Hematopoietic multipotent progenitor cell treated with erythropoietin and hydrocortisone succinate and interleukin-3 and kit ligand, for 6 days (in vitro differentiated cells): ENCODE data around the gene FGR.
"Not testable (repeated sequence)": the region's sequence is repeated elsewhere in the genome, so short reads cannot be mapped to it uniquely, and the experiment has no call there.

ENCODE experiments used
- DNase-seq: peaks from one replicate; pipeline ENCODE4 v3.0.0-alpha.2; 2015

Gene FGR

DNA sequence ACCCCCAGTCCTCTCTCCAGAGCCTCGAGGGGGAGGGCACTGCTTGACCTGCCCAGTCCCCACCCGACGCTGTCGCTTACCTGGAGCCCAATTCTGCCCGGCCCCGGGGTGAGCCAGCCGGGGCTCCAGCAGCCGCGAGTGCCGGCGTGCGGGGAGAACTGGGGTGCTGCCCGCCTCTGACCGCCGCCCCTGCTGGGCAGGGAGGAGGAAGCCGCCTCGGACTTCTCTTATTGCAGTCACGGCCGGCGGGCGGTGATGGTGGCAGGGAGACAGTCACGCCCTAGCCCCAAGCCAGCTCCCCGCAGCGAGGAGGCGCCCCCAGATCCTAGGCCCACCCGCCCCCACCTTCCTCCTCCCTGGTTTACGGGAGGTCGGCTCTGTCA, at the start of gene FGR:
Gene FGR, minus strand, starts transcription at position 201 of the 383 bp plus-strand sequence. CDS start 11,269 bp downstream, outside the sequence.
- DNase-seq: peak; percentile 38

DNA sequence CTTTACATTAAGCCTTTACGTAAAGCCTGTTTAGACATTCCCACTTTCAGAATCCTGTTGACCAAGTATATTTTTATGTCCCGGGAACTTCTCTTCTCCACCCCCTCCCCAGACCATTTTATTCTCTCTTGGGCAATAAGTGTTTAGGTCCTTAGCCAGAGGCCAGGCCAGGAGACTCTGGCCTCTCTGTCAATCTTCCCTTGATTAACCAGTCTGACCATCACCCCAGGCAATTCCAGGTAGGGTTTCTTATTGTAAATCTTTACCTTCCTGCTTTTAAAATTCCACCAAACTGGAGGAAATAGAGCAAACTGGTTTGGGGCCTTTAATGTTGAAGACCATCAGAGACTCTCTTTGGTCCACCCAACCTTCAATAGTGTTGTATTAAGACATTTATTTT, 49.2 kb upstream of the FGR start:
- DNase-seq: no peak

DNA sequence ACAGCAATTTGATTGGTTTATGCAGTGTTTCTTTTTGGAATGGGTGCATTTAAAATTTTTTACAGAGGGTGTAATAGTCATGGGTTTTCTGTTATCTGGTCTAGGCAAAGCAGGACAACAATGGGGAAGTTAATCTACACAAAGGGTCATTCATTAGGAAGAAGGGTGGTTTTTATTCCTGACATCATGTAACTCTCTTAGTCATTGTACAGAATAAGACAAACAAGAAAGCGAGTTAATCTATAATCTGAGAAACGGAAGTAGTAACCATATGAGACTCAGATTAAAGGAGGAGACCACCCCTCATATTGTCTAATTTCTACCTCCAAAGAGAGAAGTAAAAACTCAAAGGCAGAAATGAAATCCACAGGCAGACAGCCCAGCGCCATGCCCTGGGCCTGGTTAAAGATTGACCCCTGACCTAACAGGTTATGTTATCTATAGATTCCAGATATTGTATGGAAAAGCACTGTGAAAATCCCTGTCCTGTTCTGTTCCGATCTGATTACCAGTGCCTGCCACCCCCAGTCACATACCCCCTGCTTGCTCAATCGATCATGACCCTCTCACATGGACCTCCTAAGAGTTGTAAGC, 47.5 kb upstream of the FGR start:
- DNase-seq: no peak

DNA sequence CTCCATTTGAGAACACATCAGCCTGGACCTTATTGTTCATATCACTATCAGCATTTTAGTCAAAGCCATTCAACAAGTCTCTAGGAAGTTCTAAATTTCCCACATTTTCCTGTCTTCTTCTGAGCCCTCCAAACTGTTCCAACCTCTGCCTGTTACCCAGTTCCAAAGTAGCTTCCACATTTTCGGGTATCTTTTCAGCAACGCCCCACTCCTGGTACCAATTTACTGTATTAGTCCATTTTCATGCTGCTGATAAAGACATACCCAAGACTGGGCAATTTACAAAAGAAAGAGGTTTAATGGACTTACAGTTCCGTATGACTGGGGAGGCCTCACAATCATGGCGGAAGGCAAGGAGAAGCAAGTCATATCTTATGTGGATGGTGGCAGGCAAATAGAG, 46.6 kb upstream of the FGR start:
- DNase-seq: not testable (repeated sequence)

DNA sequence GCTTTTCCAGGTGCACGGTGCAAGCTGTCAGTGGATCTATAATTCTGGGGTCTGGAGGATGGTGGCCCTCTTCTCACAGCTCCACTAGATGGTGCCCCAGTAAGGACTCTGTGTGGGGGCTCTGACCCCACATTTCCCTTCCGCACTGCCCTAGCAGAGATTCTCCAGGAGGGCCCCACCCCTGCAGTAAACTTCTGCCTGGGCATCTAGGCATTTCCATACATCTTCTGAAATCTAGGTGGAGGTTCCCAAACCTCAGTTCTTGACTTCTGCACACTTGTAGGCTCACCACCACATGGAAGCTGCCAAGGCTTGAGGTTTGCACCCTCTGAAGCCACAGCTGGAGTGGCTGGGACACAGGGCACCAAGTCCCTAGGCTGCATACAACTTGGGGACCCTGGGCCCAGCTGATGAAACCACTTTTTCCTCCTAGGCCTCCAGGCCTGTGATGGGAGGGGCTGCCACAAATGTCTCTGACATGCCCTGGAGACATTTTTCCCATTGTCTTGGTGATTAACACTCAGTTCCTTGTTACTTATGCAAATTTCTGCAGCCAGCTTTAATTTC, 45.3 kb upstream of the FGR start:
- DNase-seq: not testable (repeated sequence)

DNA sequence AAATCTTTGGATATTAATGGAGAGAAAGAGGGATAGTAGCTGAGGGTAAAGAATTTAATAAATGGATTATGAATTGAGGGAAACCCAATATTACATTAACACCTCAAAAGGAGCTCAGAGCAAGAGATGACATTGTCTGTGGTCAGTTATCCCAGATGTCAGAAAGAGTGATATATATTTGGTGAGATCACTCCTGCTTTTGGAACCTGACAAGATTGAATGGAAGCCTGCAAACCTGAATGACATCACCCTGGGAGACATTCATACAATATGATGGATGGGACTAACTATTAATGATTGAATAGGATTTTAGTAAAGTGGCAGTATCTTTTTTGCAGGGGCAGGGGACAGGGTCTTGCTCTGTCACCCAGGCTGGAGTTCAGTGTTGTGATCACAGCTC, 43.8 kb upstream of the FGR start:
- DNase-seq: no peak

DNA sequence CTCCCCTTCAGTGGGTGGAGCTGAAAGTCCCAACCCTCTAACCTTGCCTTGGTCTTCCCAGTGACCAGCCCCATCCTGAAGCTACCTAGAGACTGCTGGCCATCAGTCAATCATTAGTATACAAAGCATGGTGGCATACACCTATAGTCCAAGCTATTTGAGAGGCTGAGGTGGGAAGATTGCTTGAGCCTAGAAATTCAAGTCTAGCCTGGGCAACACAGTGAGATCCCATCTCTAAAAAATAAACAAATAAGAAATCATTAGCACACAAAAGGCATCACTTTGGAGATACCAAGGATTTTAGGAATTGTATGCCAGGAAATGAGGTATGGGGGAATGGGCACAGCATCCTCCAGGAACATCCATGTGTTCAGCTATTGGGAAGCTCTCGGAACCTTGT, 41.4 kb upstream of the FGR start:
- DNase-seq: no peak

DNA sequence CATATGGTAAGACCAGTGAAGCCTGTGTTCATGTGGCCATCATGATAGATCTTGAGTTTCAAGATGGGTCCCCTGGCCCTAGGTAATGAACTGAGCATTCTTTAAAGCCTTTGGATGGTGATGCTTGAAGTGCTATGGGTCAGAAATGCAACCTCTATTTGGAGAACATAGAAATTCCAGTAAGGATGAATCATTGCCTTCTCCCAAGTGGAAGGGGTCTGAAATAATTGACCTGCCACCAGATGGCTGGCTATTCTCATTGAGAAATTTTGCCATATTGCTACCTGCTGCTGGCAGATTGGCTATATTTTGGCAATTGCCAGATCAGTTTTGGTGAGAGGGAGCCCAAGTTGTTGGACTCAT, 37.7 kb upstream of the FGR start:
- DNase-seq: no peak

DNA sequence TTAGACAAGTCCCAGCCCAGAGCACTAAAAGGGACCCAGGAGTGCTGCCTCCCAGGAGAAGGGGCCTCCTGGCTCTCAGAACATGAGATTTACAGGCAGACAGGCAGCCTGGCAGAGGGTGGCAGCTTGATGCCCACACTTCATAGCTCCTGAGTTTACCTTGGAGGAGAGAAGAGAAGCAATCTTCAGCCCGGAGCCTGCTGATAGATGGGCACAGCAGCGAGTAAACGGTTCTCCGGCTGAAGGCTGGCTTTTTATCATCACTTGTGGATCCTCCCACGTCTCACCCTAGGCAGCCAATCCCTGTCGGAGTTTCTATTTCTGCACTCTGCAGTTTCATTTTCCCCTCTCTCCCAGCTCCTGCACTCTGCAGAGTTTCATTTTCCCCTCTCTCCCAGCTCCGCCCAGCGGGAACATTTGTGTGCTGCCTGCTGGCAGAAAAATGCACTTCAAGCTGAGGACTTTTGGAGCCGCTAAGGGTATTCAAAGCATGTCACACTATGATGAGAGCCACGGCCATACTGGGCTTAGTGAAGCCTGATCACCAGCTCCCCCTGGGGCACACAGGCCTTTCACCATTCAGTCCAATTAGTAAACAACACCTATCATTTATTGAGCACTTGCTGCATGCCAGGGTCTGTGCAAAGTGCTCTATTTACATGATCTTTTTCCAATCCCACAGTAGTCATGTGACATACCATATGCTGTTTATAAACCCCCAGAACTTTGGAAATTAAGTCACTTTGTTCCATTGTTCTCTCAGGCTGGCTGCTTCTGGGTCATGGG, 37.2 kb upstream of the FGR start, which contains the start of gene IFI6:
Gene IFI6, minus strand, starts transcription at position 229 of the 786 bp plus-strand sequence. CDS start 2,878 bp downstream, outside the sequence.
- peak; percentile 96 for DNase-seq

DNA sequence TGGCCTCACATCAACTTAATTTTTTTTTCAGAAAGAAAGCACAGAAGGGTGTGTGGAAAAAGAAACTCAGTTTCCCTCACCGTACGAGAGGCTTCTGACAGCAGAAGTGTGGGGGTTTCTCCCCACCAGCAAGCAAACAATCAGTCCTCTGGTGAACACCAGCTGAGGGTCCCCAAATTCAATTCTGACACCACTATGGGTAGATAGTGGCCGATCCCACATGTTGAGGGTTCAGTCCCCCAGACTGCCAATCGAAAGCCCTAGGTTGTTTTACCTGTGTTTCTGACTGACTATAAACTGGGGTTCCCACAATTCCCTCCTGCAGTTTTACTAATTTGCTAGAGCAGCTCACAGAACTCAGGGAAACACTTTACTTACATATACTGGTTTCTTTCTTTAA, 34.9 kb upstream of the FGR start:
- no peak for DNase-seq

DNA sequence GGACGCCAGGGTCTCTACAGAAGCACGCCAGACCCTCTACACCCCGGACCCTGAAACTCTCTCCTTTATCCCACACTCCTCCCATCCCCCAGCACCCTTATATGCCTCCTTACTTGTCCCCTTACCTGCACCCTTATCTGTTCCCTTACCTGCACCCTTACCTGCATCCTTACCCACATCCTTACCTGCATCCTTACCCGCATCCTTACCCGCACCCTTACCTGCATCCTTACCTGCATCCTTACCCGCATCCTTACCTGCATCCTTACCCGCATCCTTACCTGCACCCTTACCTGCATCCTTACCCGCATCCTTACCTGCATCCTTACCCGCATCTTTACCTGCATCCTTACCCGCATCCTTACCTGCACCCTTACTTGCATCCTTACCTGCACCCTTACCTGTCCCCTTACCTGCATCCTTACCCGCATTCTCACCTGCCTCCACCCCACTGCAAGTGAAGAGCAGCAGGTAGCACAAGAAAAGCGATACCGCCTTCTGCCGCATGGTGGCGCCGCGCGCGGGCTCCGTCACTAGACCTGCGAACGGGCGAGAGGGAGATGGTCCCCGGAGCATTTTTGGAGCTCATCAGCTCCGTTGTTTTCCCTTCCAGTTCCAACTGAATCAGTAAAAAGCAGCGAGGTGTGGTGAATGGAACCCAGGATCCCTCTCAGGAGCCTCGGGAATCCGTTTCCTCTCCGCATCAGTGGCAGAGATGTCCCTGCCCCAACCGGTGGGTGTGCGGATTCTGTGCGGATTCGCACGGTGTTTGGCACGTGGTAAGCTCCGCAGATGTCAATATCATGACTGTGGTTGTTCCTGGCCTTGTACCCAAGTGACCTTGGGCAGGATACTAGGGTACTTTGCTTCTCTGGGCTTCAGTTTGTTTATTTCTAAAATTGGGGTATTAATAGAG, 34.1 kb upstream of the FGR start:
- DNase-seq: peak; percentile 81

DNA sequence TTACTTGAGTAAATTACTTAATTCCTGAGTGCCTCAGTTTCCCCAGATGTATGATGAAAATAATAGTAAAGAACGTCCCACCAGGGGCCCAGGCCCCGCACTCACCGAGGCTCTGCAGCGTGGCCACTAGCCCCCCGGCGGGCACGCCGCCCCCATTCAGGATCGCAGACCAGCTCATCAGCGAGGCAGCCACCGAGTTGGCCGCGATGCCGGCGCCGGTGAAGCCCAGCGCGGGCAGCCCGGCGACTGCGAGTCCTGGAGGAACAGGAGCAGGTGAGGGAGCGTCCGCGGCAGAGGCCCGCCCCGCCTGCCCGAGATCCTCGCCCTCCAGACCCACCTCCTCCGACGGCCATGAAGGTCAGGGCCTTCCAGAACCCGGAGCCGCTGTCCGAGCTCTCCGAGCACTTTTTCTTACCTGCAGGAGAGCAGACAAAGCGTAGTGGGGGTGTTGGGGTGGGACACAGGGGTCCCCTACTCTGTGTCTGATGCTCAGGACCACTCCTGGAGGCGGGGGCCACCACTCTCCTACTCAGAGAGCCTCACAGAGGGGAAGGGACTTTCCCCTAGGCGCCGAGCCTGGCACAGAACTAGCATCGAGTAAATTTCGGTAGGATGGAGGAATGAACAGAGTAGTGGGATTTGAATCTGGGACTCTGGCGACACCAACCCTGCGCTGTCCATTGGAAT, 33.3 kb upstream of the FGR start:
- DNase-seq: no peak

DNA sequence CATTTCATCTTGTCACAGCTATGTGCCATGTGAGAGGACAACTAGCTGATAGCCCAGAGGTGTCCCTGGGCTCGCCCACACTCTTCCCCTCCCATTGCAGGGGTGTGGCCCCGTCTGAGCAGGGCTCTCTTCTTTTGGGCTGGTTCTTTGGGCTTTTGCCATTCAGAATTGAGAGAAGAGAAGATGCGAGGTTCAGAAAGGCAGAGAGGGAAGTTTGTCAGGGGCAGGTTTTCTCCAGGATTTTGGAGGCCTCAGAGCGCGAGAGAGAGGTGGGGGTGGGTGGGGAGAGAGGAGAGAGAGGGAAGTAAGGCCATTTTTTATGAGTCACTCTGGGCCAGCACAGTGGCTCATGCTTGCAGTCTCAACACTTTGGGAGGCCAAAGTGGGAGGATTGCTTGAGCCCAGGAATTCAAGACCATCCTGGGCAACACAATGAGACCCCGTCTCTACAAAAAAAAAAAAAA, 31.8 kb upstream of the FGR start:
- DNase-seq: no peak

DNA sequence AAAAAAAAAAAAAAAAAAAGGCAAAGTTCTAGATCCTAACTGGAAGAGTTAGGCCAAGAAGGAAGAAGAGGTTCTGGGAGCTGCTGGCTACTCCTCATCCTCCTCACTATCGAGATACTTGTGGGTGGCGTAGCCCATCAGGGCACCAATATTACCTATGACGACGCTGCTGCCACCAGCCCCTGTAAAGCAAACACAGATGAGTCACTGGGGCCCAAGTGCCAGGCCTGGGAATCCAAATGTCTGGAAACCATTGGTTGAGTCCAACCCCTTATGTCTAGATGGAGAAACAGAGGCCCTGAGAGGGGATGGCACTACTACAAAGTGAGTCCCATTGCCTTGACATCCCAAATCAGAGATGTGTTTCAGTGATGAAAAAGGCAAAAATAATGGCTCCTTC, 31.3 kb upstream of the FGR start:
- DNase-seq: no peak

DNA sequence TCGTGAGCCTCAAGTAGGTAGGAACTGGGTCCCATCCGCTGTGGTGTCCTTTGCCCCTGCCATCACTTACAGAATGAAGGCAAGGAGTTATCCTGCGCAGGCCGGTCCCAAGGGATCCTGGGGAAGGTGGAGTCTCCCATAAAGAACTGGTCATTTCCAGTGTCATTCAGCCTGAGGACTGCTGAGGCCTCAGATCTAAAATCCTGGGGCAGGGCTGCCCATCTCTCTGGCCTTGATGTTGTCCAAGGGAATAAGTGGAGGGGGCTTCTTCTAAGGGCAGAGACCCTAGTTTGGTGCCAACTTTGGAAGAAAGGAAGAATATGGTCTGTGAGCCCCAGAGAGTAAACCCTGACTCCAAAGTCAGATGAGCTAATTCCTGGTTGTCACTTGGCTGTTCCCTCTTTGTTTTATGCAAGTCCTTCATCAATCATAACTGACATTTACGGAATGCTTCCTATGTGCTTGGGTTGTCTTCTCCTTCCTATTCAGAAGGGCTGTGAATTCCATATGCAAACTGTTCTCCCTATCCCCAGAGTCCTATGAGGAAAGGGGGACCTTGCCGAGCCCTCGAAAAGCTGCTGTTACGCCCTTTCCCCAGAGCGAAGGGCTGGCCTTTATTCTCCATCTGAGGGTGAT, 30.1 kb upstream of the FGR start:
- no peak for DNase-seq

DNA sequence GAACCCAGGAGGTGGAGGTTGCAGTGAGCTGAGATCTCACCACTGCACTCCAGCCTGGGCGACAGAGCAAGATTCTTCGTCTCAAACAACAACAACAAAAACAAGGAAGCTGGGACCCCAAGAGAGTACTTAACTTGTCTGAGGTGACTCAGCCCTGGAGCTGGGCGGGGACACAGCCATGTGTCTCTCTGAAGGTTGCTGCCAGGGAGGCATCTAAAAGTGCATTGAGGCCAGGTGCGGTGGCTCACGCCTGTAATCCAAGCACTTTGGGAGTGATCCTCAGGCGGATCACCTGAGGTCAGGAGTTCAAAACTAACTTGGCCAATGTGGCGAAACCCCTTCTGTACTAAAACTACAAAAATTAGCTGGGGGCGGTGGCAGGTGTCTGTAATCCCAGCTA, 29.3 kb upstream of the FGR start:
- no peak for DNase-seq

DNA sequence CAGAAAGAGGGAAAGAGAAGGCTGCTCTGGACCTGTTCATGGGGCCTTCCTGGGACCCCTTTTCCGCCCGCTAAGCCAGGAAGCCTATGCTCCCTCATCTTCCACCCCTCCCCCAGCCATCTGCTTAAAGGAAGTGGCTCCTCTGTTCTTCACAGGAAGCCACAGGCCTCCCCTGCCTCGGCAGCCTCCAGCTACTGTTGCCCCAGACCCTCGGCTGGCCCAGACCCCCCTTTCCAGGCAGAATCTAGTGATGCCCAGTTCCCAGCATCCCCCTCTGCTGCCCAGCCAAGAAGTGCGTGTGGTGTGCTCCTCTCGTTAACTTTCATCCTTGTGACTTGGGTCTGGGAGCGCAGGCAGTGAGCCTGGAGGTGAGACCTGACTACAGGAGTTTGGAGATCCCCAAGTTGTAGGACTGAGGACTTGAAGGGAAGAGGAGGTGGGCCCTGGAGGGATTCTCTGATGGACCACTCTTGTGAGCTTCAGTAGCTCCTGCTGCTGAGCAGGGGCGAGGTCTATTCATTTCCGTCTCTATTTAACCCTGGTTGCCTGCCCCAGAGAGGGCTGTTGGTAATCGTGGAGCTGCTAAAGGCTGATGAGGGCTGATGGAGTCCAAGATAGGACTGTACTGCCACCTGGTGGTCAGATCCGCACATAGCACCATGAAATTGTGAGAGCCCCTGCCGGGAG, 27.9 kb upstream of the FGR start:
- DNase-seq: peak; percentile 91

DNA sequence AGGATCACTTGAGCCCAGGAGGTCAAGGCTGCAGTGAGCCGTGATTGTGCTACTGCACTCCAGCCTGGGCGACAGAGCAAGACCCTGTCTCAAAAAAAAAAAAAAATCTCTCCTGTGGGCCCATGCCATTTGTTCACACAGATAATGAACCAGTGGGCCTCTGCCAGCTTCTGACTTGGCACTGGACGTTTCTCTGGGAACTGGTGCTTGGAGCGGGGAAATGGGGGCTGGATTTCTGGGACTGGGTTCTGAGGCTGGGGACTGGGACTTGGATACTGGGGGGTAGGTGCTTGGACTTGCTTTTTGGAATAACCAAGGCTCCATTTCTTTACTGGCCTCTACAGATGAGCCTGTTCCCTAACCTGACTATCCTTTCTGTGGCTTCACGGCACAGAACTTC, 27.3 kb upstream of the FGR start:
- no peak for DNase-seq

DNA sequence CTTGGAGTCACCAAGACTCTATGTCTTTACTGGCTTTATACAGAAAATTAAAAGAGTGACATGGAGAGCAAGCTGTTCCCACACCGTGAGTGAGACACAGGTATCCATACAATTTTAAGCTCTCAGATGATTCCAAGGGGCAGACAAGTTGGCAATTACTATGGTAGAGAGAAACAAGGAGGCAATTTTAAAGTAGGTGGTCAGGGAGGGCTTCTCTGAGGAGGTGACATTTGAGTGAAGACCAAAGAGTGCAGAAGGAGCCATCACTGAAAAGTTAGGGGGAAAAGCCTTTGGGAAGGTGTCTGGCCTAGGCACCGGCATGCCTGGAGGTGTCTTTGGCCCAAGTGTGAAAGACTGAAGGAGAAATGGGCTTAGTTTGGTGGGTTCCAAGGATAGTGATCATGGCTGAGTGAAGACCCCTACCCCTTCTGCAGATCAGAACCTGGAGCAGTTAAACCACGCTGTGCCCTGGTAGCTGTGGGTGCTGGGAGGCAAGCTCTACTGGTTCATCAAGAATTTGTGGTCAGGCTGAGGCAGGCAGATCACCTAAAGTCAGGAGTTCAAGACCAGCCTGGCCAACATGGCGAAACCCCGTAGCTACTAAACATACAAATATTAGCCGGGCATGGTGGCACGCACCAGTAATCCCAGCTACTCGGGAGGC, 26.6 kb upstream of the FGR start:
- no peak for DNase-seq

DNA sequence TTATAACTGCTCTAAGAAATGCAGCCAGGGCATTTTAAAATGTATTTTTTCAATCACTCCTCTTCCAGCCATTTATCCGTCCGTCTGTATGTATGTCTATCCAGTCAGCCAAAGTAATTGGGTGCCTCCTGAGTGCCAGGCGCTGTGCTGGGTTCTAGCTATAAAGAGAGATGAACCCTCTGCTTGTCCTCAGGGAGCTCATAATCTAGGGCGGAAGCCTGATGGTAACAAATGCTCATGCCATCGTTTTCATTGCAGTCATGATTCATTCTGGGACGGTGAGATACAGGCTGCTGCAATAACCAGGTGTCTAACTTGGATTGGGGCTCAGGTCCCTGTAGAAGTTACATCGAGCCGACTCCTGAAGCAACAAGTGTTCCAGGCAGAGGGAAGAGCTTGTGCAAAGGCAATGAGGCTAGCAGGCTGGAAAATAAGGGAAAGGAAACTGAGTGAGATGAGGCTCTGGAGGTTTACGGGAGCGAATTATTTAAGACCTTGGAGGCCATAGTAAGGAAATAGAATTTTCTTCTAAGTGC, 25.4 kb upstream of the FGR start:
- DNase-seq: no peak
